Upper lobe of left lung (tissue), 6 donors: Measurements from ENCODE around the gene PROX2. TPM values are rescaled to one million over a fixed set of nuclear protein-coding genes. Genes with fewer than 3 reads are reported as not detected.

Experiments used
- ATAC-seq, 2 donors: fragments of 200-7000 bp; cut with Tn5 transposase; one replicate each; pipeline ENCODE4 v1.9.1; 2022; ENCODE audit warnings: mild to moderate bottlenecking in 2 of 2, moderate library complexity in 2 of 2; ENCODE audit not compliant: low FRiP score in 2 of 2
- DNase-seq, 2 donors: peaks; one replicate each; pipeline ENCODE4 v3.0.0-alpha.2; 2019 to 2020
- H3K27ac ChIP-seq, 4 donors: fragments of 200-600 bp; sonication (generic); one replicate each; pipeline ENCODE4 v1.5.1; 2016 to 2019
- H3K27me3 ChIP-seq, 4 donors: fragments of 200-600 bp; sonication (generic); one replicate each; pipeline ENCODE4 v1.5.1; 2017 to 2019
- H3K36me3 ChIP-seq, 4 donors: fragments of 200-600 bp; sonication (generic); one replicate each; pipeline ENCODE4 v1.5.1; 2016 to 2019
- H3K4me1 ChIP-seq, 4 donors: fragments of 200-600 bp; sonication (generic); one replicate each; pipeline ENCODE4 v1.5.1; 2018 to 2019
- H3K4me3 ChIP-seq, 4 donors: fragments of 200-600 bp; sonication (generic); one replicate each; pipeline ENCODE4 v1.5.1; 2017 to 2019; ENCODE audit warnings: mild to moderate bottlenecking in 2 of 4, moderate library complexity in 1 of 4
- H3K9me3 ChIP-seq, 4 donors: fragments of 200-600 bp; sonication (generic); one replicate each; pipeline ENCODE4 v1.5.1; 2018 to 2019
- EP300 ChIP-seq, 4 donors: sonication (generic); formaldehyde crosslinking; IDR thresholded peaks; one replicate each; pipeline ENCODE4 v1.5.1; 2017; ENCODE audit warnings: antibody characterized with exemption in 4 of 4, control low read depth in 2 of 4
- POLR2A ChIP-seq, 4 donors: fragments of 450-650 bp; IDR thresholded peaks; one replicate each; pipeline ENCODE4 v1.5.1; 2016 to 2017; ENCODE audit warnings: antibody characterized with exemption in 4 of 4, mild to moderate bottlenecking in 2 of 4
- POLR2AphosphoS5 ChIP-seq, 2 donors: sonication (generic); formaldehyde crosslinking; IDR thresholded peaks; one replicate each; pipeline ENCODE4 v1.5.1; 2017; ENCODE audit warnings: antibody characterized with exemption in 2 of 2
- WGBS, 2 donors: methylation state at CpG; one replicate each; pipeline ENCODE4 v1.1.5; 2017 to 2018; 5-methylcytosine and 5-hydroxymethylcytosine counted together
- total RNA-seq, 6 donors: library from RNA; depleted of rRNA in 4 of 6; stranded (reverse); fragments of >200 nt in 4 of 6; gene quantifications; one replicate each; pipeline versions ENCODE4 v1.1.0 to v1.2.1, GENCODE V29; 2016 to 2021
- TF ChIP-seq, protein P1 (sequence below), 6 experiments: fragments of 450-650 bp in 4 of 6; fragments of 200-600 bp in 2 of 6; sonication (generic) in 2 of 6; IDR thresholded peaks; one replicate each; pipeline ENCODE4 v1.5.1; 2016 to 2019; ENCODE audit warnings: antibody characterized with exemption in 6 of 6
- donor health status: DM: no; HTN: no; CAD: no; lungs with moderate emphysema.
- donor health status: DM: no; HTN: yes; CAD: no; lungs with severe emphysema.

The PROX2 gene
- total RNA-seq, 6 donors from 2014 or later: 0.07 to 0.11 TPM; not detected in 4

DNA sequence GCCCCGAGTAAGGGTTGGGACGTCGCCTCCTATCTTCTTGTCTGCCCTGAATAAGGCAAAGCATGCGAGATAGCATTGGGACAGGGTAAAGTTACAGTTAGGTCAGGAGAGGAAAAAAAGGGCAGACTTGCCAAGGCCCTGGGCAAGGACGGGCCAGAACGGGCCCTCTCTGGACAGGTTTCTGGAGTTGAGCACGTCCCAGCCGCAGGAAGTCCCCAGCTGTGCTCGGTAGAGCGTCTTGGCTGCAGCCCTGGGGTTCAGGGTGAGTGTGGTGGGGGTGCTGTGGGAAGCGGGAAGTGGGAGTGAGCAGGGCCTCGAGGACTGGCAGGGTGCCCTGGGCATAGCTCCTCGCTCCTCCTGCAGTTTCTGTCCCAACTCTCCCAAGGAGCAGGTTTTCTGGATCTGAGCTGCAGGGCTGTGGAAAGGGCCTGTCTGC, 41.7 kb upstream of the PROX2 start:
- ATAC-seq: peak in 1 of 2 donors; percentile 2

GRCh38 chr14:74917178-74917543, 41.2 kb upstream of the PROX2 start:
- no peak for ATAC-seq
- 94% methylated on average over 5 of the region's 5 CpGs for WGBS, 2 donors
- Histone ChIP-seq H3K36me3 (no peaks in the 10 kb centered on the region), H3K27me3 (no peaks in the 10 kb centered on the region), H3K27ac (peak overlapping the region in 3 of 4 donors; percentile 25 to 51 (median 48)), H3K9me3 (no peaks in the 10 kb centered on the region), H3K4me3 (no peak overlapping the region), H3K4me1 (peaks cover 0 to 11% (median 6%) of the 10 kb centered on the region in 4 donors)
- peak in 1 of 2 donors; percentile 58 for DNase-seq
- TF ChIP-seq POLR2A (IDR thresholded peaks at IDR 0.05) (no peak), POLR2AphosphoS5 (IDR thresholded peaks at IDR 0.05) (no peak), EP300 (IDR thresholded peaks at IDR 0.05) (no peak)
- TF ChIP-seq, protein P1, sequence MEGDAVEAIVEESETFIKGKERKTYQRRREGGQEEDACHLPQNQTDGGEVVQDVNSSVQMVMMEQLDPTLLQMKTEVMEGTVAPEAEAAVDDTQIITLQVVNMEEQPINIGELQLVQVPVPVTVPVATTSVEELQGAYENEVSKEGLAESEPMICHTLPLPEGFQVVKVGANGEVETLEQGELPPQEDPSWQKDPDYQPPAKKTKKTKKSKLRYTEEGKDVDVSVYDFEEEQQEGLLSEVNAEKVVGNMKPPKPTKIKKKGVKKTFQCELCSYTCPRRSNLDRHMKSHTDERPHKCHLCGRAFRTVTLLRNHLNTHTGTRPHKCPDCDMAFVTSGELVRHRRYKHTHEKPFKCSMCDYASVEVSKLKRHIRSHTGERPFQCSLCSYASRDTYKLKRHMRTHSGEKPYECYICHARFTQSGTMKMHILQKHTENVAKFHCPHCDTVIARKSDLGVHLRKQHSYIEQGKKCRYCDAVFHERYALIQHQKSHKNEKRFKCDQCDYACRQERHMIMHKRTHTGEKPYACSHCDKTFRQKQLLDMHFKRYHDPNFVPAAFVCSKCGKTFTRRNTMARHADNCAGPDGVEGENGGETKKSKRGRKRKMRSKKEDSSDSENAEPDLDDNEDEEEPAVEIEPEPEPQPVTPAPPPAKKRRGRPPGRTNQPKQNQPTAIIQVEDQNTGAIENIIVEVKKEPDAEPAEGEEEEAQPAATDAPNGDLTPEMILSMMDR (IDR thresholded peaks at IDR 0.05): no peak

More for the DNA sequence above, 41.7 kb upstream of the PROX2 start:
- peak in 1 of 2 donors; percentile 20 for TF ChIP-seq POLR2AphosphoS5 (IDR thresholded peaks at IDR 0.05)
- TF ChIP-seq EP300 (IDR thresholded peaks at IDR 0.05): no peak
- TF ChIP-seq, protein P1 (IDR thresholded peaks at IDR 0.05): no peak
- no peak for TF ChIP-seq POLR2A (IDR thresholded peaks at IDR 0.05)
- peak in 1 of 2 donors; percentile 63 for DNase-seq
- Histone ChIP-seq H3K27me3 (no peaks in the 10 kb centered on the region), H3K9me3 (no peaks in the 10 kb centered on the region), H3K27ac (peak overlapping the region in 3 of 4 donors; percentile 25 to 51 (median 48)), H3K4me1 (peaks cover 2 to 14% (median 7%) of the 10 kb centered on the region in 4 donors), H3K4me3 (no peak overlapping the region), H3K36me3 (no peaks in the 10 kb centered on the region)
- WGBS, 2 donors: 53 to 56% methylated on average over 13 of the region's 13 CpGs

DNA sequence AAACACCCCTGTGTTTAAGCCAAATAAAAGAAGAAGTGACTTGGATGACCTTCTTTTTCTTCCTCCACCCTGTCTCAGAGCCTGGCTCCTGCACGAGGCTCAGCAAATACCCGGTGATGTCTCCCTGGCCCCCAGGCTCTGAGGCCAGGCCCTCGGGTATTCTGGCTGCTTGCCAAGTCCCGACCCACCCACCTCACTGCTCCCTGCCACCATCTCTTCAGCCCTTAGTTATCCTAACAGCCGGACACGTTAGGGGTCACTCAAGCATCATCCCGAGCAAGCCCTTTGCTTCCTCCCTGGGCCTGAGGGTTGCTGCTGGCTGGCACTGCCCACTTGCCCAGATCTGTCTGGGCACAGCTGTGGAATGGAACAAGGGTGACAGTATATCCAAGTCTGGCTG, 39.9 kb upstream of the PROX2 start:
- Histone ChIP-seq H3K4me1 (peaks cover 0 to 11% (median 6%) of the 10 kb centered on the region in 4 donors), H3K27ac (no peak overlapping the region), H3K9me3 (no peaks in the 10 kb centered on the region), H3K4me3 (no peak overlapping the region), H3K27me3 (no peaks in the 10 kb centered on the region), H3K36me3 (no peaks in the 10 kb centered on the region)
- WGBS, 2 donors: 54 to 55% methylated on average over 7 of the region's 7 CpGs
- TF ChIP-seq, protein P1 (IDR thresholded peaks at IDR 0.05): no peak
- TF ChIP-seq EP300 (IDR thresholded peaks at IDR 0.05): no peak
- TF ChIP-seq POLR2A (IDR thresholded peaks at IDR 0.05): no peak
- TF ChIP-seq POLR2AphosphoS5 (IDR thresholded peaks at IDR 0.05): no peak
- DNase-seq (no peak), ATAC-seq (no peak)

DNA sequence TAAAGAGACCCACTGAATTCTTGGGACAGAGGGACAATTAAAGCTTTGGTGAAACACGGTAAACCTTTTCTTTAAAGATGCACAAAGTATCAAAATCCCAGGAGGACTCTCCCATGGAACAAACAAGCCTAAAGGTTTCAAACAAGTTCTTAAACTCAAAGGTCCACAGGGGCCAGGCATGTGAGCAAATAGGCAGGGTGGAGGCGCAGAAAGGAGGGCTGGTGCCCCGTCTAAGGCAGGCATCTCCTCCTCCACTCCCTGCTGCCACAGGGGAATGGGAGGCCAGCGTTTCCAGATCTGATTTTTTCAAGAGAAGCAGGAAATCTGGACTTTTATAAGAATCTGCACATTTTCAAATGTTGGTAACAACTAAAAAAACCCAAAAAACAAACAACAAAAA, 39.5 kb upstream of the PROX2 start:
- TF ChIP-seq POLR2A (IDR thresholded peaks at IDR 0.05): no peak
- TF ChIP-seq POLR2AphosphoS5 (IDR thresholded peaks at IDR 0.05): no peak
- TF ChIP-seq, protein P1 (IDR thresholded peaks at IDR 0.05): no peak
- no peak for TF ChIP-seq EP300 (IDR thresholded peaks at IDR 0.05)
- H3K36me3 ChIP-seq: no peaks in the 10 kb centered on the region
- H3K4me1 ChIP-seq: peaks cover 0 to 11% (median 6%) of the 10 kb centered on the region in 4 donors
- H3K27me3 ChIP-seq: no peaks in the 10 kb centered on the region
- no peak for ATAC-seq
- no peak overlapping the region for H3K4me3 ChIP-seq
- 84 to 87% methylated on average over 4 of the region's 4 CpGs for WGBS, 2 donors
- no peak overlapping the region for H3K27ac ChIP-seq
- H3K9me3 ChIP-seq: no peaks in the 10 kb centered on the region
- DNase-seq: no peak

DNA sequence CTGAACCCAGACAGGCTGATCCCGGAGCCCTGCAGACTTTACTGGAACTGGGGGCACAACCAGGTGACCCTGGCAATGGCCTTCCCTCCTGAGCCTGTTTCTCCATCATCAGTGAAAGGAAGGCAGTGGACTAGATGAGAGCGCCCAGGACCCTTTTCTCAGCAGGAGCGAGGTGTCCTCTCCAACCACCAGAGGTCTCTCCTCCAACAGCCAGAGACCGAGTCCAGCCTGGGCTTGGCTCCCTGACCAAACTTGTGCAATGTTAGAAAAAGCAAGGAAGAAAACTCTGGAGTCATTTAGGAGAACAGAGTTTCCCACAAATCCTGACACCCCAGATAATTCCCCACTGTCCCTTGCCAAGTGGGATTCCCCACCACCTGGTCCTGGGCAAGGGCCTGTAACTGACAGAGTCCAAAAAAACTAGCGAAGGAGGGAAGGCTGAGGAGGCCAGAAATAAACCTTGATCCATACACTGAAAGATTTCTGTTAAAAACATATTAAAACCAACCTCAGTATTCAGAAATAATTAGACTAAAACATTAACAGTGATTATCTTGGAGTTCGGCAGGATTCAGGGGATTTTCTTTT, 38.1 kb upstream of the PROX2 start:
- ATAC-seq (peak in 1 of 2 donors; percentile 80), DNase-seq (peak in 1 of 2 donors; percentile 40)
- WGBS, 2 donors: 53 to 60% methylated on average over 4 to 6 of the region's 6 CpGs
- peaks cover 0 to 11% (median 6%) of the 10 kb centered on the region in 4 donors for H3K4me1 ChIP-seq
- TF ChIP-seq, protein P1 (IDR thresholded peaks at IDR 0.05): peak; percentile 40 to 64 (median 57)
- TF ChIP-seq POLR2A (IDR thresholded peaks at IDR 0.05): no peak
- no peak overlapping the region for H3K4me3 ChIP-seq
- peak overlapping the region in 1 of 4 donors; percentile 4 for H3K27ac ChIP-seq
- H3K27me3 ChIP-seq: no peaks in the 10 kb centered on the region
- H3K9me3 ChIP-seq: no peaks in the 10 kb centered on the region
- no peaks in the 10 kb centered on the region for H3K36me3 ChIP-seq
